GM10266 (cell line): ENCODE measurements around the gene PKNOX2.
A peak's percentile ranks its signal among the peaks of the same experiment; 100 is the strongest.

Experiments used
- DNase-seq: peaks from one replicate; pipeline ENCODE4 v3.0.0; 2012; ENCODE audit errors: extremely low spot score
- TF ChIP-seq, protein P1 (sequence below): IDR thresholded peaks from 2 replicates; pipeline ENCODE4 v1.5.1; 2012; ENCODE audit warnings: mild to moderate bottlenecking, low read depth; ENCODE audit not compliant: control insufficient read depth, insufficient read depth; ENCODE audit errors: missing control alignments

Gene PKNOX2

DNA sequence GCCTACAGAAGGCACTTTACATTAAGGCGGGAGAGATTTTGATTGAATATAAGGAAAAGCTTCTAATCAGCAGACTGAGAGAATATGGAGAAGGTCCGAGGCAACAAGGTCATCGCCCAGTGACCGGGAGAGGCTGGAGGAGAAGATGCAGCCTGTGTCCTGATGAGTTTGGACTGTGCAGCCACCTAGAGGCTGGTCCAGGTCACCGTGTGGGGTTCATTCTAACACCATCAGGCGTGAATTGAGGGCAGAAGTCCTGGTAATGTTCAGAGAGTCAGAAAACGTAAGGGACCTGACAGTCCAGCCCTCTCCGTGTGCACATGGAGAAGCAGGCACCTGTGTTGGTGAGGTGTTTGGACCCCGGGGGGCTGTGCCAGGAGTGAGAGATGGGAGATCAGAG, 228.8 kb downstream of the PKNOX2 start:
- DNase-seq, result no peak
- TF ChIP-seq, protein P1, sequence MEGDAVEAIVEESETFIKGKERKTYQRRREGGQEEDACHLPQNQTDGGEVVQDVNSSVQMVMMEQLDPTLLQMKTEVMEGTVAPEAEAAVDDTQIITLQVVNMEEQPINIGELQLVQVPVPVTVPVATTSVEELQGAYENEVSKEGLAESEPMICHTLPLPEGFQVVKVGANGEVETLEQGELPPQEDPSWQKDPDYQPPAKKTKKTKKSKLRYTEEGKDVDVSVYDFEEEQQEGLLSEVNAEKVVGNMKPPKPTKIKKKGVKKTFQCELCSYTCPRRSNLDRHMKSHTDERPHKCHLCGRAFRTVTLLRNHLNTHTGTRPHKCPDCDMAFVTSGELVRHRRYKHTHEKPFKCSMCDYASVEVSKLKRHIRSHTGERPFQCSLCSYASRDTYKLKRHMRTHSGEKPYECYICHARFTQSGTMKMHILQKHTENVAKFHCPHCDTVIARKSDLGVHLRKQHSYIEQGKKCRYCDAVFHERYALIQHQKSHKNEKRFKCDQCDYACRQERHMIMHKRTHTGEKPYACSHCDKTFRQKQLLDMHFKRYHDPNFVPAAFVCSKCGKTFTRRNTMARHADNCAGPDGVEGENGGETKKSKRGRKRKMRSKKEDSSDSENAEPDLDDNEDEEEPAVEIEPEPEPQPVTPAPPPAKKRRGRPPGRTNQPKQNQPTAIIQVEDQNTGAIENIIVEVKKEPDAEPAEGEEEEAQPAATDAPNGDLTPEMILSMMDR, result peak; percentile 4

DNA sequence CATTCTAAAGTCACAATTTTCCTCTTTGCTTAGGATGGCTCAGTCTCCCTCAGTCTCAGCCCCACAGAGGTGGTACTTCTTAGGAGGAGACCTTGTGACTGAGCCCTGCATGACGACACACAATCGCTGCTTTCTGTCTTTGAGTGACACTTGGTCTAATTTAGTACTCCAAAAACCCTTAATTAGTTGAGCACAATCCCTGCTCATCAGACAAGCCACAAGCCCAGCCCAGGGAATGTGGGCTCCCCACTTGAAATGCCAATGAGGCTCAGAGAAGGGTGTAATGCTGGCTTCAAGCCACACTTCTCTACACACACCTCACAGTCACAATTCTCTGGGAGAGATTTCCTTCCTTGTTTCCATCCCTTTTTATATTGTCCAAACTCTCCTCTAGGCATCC, 229.7 kb downstream of the PKNOX2 start:
- no peak for DNase-seq
- TF ChIP-seq, protein P1, result no peak

DNA sequence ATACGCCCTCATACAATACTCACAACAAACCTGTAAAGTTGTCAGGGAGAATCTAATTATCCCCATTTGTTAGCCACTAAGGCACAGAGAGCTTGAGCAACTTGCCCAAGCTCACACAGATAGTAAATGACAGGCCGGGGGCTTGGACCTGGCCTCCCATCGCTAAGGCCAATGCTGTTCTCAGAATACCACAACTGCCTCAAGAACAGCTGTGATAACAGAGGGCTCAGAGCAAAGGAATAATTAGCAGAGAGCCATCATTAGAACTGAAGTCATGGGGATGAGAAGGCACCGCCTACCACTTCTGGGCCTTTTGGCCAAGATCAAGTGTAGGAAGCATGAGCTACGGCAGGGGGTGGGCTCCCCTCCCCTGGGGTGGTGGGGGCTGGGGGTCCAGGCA, 232.9 kb downstream of the PKNOX2 start:
- no peak for DNase-seq

DNA sequence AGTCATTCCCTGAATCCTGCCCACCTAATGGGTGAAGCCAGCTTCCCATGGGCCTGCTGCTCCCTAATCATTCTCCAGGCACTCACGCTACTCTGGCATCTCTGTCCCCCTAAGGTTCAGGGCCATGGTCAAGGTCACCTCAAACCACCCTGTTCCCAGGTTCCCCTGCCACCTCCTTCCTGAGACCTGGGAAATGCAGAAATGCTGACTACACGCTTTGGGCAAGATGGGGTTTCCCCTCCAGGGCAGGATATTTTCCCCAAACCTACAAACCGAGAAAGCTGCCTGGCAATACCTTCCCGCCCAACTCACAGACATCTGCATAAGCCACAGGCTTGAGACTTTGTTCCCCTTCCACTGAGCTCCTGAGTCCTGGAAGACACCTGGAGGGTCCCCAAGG, 233.9 kb downstream of the PKNOX2 start:
- TF ChIP-seq, protein P1, result no peak

More for the DNA sequence above, 232.9 kb downstream of the PKNOX2 start:
- TF ChIP-seq, protein P1, result no peak

DNA sequence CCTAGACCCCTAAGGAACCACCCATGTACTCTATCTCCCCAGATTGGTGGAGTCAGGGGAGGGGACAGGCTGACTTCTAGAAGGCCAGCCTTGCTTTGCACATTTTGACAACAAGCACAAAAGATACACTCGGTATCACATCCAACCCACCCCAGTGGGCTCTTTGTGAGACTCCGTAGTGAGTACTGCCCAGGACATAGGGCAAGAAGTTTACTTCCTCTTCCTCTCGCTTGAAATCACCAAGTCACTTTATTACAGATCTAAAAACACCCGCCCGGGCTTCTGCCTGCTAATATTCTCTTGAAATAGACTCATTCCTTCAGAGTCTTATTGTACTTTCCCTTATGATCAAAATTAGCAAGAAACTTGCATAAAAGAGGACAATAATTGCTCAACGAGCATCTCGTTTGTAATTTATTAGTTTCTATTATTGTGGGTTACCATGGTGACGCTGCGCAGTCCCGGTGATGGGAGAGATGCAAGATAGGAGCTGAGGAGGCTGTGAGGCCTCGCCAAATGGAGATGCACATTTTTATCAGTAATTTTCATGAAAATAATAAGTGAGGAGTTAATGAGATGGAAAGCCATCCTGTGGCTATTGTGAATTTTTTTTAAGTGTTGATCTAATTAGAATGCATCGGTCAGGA, 234.6 kb downstream of the PKNOX2 start:
- TF ChIP-seq, protein P1, result no peak
- DNase-seq, result no peak

More for the DNA sequence above, 233.9 kb downstream of the PKNOX2 start:
- no peak for DNase-seq

DNA sequence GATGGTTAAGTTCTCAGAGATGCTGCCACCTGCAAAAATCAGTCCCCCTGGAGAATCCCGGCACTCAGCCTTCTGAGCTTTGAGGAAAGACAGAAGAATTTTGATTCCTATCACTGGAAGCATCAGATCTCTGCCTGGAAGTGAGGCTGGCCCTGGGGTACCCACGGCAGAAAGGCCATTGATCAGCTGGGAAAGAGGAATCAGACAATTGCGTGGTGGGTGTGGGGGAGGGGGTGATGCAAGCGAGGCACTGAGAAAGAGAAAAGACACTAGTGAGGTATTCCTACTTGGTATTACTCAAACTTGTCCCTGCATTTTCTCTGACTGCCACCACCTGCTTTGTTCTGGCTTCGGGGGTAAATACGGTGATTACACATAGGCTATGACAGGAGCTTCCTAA, 235.4 kb downstream of the PKNOX2 start:
- DNase-seq, result no peak
- TF ChIP-seq, protein P1, result no peak

DNA sequence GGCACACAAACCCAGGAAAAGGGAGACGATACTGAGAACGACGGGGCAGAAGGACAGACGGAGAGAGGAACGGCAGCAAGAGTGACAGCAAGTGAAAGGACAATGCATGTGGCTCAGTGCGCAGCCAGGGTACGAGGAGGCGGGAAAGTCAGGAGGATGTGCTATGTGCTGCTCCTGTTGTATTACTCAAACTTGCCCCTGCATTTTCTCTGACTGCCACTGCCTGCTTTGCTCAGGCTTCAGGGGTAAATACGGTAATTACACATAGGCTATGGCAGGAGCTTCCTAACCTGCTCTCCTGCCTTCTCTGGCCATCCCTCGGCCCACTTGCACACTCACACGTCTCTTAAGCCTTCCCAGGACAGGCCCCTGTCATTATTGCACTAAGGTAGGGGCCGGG, 236.7 kb downstream of the PKNOX2 start:
- no peak for DNase-seq
- TF ChIP-seq, protein P1, result no peak
